ENCODE results near the gene MOB1B. TPM values are rescaled to one million over a fixed set of nuclear protein-coding genes. Genes with fewer than 3 reads are reported as not detected.
A peak's percentile ranks its signal among the peaks of the same experiment; 100 is the strongest.
"Not testable (repeated sequence)": the region's sequence is repeated elsewhere in the genome, so short reads cannot be mapped to it uniquely, and the experiment has no call there.

MOB1B gene
- total RNA-seq, 1 donor from 2014 or later, result 26.0 TPM

DNA sequence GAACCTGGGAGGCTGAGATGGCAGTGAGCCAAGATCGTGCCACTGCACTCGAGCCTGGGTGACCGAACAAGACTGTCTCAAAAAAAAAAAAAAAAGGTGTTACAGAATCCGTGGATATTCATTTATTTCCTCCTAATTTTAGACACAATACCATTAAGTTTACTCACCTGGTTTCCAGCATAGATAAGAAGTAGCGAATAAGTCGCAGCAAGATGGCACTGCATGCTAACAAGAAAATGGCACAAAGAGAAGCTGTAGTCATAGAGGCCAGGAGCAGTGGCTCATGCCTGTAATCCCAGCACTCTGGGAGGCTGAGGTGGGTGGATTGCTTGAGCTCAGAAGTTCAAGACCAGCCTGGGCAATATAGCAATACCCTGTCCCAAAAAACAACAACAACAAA lies 17.0 kb upstream of the MOB1B start:
- H3K27ac Mint-ChIP-seq (ENCODE audit: unreplicated experiment), result no peak overlapping the region
- DNase-seq (ENCODE audit: extremely low spot score, unreplicated experiment), result peak; percentile 48
- no peaks in the 10 kb centered on the region for H3K36me3 Mint-ChIP-seq (ENCODE audit: unreplicated experiment)
- H3K27me3 Mint-ChIP-seq (ENCODE audit: unreplicated experiment), result no peaks in the 10 kb centered on the region
- TF ChIP-seq, protein P1, sequence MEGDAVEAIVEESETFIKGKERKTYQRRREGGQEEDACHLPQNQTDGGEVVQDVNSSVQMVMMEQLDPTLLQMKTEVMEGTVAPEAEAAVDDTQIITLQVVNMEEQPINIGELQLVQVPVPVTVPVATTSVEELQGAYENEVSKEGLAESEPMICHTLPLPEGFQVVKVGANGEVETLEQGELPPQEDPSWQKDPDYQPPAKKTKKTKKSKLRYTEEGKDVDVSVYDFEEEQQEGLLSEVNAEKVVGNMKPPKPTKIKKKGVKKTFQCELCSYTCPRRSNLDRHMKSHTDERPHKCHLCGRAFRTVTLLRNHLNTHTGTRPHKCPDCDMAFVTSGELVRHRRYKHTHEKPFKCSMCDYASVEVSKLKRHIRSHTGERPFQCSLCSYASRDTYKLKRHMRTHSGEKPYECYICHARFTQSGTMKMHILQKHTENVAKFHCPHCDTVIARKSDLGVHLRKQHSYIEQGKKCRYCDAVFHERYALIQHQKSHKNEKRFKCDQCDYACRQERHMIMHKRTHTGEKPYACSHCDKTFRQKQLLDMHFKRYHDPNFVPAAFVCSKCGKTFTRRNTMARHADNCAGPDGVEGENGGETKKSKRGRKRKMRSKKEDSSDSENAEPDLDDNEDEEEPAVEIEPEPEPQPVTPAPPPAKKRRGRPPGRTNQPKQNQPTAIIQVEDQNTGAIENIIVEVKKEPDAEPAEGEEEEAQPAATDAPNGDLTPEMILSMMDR (IDR thresholded peaks at IDR 0.05), result no peak
- H3K4me1 Mint-ChIP-seq (ENCODE audit: unreplicated experiment), result no peaks in the 10 kb centered on the region
- H3K9me3 Mint-ChIP-seq (ENCODE audit: unreplicated experiment), result no peaks in the 10 kb centered on the region
- H3K4me3 Mint-ChIP-seq (ENCODE audit: unreplicated experiment), result no peak overlapping the region

DNA sequence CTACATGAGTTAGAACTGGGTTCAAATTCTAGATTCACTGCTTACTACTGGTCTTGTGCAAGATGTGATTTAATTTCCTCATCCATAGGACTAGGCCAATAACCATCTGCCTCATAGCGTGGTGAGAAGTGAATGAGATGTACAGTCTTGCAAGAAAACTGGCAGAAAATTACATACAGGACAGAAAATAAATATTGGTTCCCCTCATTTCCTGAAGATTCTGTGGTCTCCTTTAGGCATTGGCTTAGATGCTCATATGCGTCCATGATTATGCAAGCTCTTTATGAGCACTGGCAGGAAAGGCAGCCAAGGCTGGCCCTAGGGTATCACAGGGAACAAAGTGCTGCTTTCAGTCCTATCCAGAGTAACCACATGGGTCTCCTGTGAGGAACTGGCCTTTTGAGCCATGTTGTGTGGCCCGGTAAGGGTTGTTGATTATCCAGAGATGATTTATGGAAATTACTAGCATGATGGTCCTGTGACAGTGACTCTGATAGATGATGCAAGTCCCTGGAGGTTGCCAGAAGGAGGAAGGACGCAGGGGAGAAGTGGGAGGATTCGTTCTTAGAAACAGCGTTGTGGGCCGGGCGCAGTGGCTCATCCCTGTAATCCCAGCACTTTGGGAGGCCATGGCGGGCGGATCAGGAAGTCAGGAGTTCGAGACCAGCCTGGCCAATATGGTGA lies 9.9 kb upstream of the MOB1B start:
- H3K27me3 Mint-ChIP-seq (ENCODE audit: unreplicated experiment), result no peaks in the 10 kb centered on the region
- no peak overlapping the region for H3K4me3 Mint-ChIP-seq (ENCODE audit: unreplicated experiment)
- no peaks in the 10 kb centered on the region for H3K9me3 Mint-ChIP-seq (ENCODE audit: unreplicated experiment)
- no peak for DNase-seq (ENCODE audit: extremely low spot score, unreplicated experiment)
- no peak overlapping the region for H3K27ac Mint-ChIP-seq (ENCODE audit: unreplicated experiment)
- TF ChIP-seq, protein P1 (IDR thresholded peaks at IDR 0.05), result no peak
- H3K4me1 Mint-ChIP-seq (ENCODE audit: unreplicated experiment), result no peaks in the 10 kb centered on the region
- H3K36me3 Mint-ChIP-seq (ENCODE audit: unreplicated experiment), result no peaks in the 10 kb centered on the region

DNA sequence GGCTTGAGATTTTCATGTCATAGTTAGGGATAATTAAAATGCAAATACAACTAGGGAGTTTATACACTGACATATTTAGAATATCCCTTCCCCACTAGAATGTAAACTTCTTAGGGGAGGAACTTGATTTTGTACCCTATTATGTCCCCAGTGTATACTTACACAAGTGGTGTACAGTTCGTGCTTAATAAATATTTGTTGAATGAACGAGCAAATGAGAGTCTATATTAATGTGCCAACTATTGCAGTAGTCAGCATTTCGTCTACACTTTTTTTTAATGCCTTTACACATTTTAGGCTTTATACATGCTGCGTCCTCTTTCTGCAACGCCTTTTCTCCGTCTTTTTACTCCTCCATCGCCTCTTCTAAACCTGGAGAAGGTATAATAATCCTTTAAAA lies 8.4 kb upstream of the MOB1B start:
- TF ChIP-seq, protein P1 (IDR thresholded peaks at IDR 0.05), result no peak
- Mint-ChIP-seq H3K27me3 (ENCODE audit: unreplicated experiment) (no peaks in the 10 kb centered on the region), H3K4me1 (ENCODE audit: unreplicated experiment) (no peaks in the 10 kb centered on the region), H3K36me3 (ENCODE audit: unreplicated experiment) (no peaks in the 10 kb centered on the region), H3K4me3 (ENCODE audit: unreplicated experiment) (no peak overlapping the region), H3K9me3 (ENCODE audit: unreplicated experiment) (no peaks in the 10 kb centered on the region), H3K27ac (ENCODE audit: unreplicated experiment) (no peak overlapping the region)
- no peak for DNase-seq (ENCODE audit: extremely low spot score, unreplicated experiment)

DNA sequence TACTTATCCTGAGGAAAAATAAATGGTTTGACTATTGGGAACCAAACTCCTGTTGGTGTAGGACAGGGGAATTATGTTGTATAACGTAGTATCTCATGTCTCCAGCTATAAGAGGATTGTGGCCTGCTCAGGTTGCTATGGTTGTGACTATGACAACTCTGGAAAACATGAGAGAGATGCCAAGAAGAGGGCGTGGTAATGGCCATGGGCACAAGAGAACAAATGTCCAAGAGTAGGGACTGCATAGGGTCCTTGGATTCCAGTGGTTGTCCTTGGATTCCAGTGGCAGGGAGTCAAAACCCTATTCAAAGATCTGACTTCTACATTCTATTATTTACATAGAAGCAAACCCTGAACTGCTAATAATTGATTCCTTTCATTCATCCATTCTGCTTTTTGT lies 6.8 kb upstream of the MOB1B start:
- no peaks in the 10 kb centered on the region for H3K36me3 Mint-ChIP-seq (ENCODE audit: unreplicated experiment)
- no peak for DNase-seq (ENCODE audit: extremely low spot score, unreplicated experiment)

DNA sequence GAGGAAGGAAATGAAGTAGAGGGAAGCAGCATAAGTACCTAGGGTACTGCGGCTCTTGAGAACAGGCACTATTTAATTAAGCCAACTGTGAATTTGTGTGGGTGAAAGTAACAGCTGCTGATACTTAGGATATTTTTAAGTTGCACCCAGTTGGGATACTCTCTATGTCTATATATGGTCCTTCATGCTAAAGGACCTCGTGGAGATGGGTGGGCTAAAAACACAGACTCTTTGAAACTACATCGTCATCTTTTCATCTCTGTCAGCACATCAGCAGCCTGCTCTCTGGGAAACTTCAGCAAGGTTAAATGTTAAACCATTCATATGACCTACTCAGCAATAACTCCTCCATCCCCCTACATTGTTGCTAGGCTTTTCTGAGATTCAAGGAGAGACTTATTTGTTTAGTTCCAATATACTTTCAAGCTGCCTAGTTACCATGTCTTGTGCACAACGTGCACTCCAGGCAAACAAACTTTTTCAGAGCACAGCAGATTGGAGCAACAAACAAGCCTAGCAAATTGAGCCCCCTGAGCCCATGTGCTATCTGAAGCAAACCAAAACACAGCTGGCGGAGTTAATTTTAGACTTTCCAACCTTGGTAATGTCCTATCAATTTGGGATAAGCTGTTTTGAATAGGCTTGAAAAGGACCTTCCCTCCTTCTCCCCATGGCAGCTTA lies 6.2 kb upstream of the MOB1B start:
- no peaks in the 10 kb centered on the region for H3K4me1 Mint-ChIP-seq (ENCODE audit: unreplicated experiment)
- H3K4me3 Mint-ChIP-seq (ENCODE audit: unreplicated experiment), result no peak overlapping the region
- no peak overlapping the region for H3K27ac Mint-ChIP-seq (ENCODE audit: unreplicated experiment)
- TF ChIP-seq, protein P1 (IDR thresholded peaks at IDR 0.05), result no peak
- DNase-seq (ENCODE audit: extremely low spot score, unreplicated experiment), result no peak
- no peaks in the 10 kb centered on the region for H3K27me3 Mint-ChIP-seq (ENCODE audit: unreplicated experiment)
- no peaks in the 10 kb centered on the region for H3K36me3 Mint-ChIP-seq (ENCODE audit: unreplicated experiment)
- no peaks in the 10 kb centered on the region for H3K9me3 Mint-ChIP-seq (ENCODE audit: unreplicated experiment)

More for the DNA sequence above, 6.8 kb upstream of the MOB1B start:
- TF ChIP-seq, protein P1 (IDR thresholded peaks at IDR 0.05), result no peak
- no peaks in the 10 kb centered on the region for H3K9me3 Mint-ChIP-seq (ENCODE audit: unreplicated experiment)
- H3K27ac Mint-ChIP-seq (ENCODE audit: unreplicated experiment), result no peak overlapping the region
- no peaks in the 10 kb centered on the region for H3K27me3 Mint-ChIP-seq (ENCODE audit: unreplicated experiment)
- no peaks in the 10 kb centered on the region for H3K4me1 Mint-ChIP-seq (ENCODE audit: unreplicated experiment)
- H3K4me3 Mint-ChIP-seq (ENCODE audit: unreplicated experiment), result no peak overlapping the region

DNA sequence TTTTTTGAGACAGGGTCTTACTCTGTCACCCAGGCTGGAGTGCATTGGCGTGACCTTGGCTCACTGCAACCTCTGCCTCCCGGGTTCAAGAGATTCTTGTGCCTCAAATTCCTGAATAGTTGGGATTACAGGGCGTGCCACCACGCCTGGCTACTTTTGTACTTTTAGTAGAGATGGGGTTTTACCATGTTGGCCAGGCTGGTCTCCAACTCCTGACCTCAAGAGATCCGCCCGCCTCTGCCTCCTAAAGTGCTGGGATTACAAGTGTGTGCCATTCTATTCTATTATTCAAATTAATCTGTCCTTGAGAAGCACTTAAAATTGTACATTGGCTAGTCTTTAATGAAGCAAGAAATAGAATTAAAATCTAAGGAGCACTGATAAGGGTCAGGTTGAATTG lies 3.6 kb upstream of the MOB1B start:
- H3K4me1 Mint-ChIP-seq (ENCODE audit: unreplicated experiment); H3K27ac Mint-ChIP-seq (ENCODE audit: unreplicated experiment); H3K4me3 Mint-ChIP-seq (ENCODE audit: unreplicated experiment); H3K9me3 Mint-ChIP-seq (ENCODE audit: unreplicated experiment); H3K36me3 Mint-ChIP-seq (ENCODE audit: unreplicated experiment); H3K27me3 Mint-ChIP-seq (ENCODE audit: unreplicated experiment); DNase-seq (ENCODE audit: extremely low spot score, unreplicated experiment): not testable (repeated sequence)

Data from osteocyte (in vitro differentiated cells).